K562 (cell line): ENCODE data around the gene TYROBP. TPM values are rescaled to one million over a fixed set of nuclear protein-coding genes. Genes with fewer than 3 reads are reported as not detected.
A peak's percentile ranks its signal among the peaks of the same experiment; 100 is the strongest.
"Not testable (repeated sequence)": the region's sequence is repeated elsewhere in the genome, so short reads cannot be mapped to it uniquely, and the experiment has no call there.

ENCODE experiments used
- ATAC-seq: fragments of 200-7000 bp; cut with Tn5 transposase; 3 replicates; pipeline ENCODE4 v1.9.1; 2020; ENCODE audit warnings: moderate library complexity
- Bru-seq: library from RNA; stranded (reverse); fragments of 400-500 nt; gene quantifications from one replicate; lab custom pipeline; 2021; lab: Mats Ljungman, UMichigan
- BruChase-seq, 2 experiments: library from RNA; stranded (reverse); fragments of 400-500 nt; gene quantifications; one replicate each; lab custom pipeline; 2021; lab: Mats Ljungman, UMichigan
- BruUV-seq: library from RNA; stranded (reverse); fragments of 400-500 nt; replicated peaks from 2 replicates; lab custom pipeline; 2021; lab: Mats Ljungman, UMichigan
- CTCF ChIA-PET: fragments of 300-600 bp; formaldehyde crosslinking; extraction: SDS; loops from one replicate; lab custom pipeline; 2021; ENCODE audit warnings: low intra/inter-chr PET ratio; lab: Yijun Ruan, JAX
- POLR2A ChIA-PET: fragments of 300-600, 350-650 bp; sonication (Branson Sonifier 250); formaldehyde crosslinking; extraction: SDS; loops from one replicate; lab custom pipeline; 2021; ENCODE audit warnings: antibody characterized with exemption, inconsistent platforms; lab: Yijun Ruan, JAX
- DNase-seq, 4 experiments: peaks; one replicate each; pipeline versions ENCODE4 v3.0.0 to v3.0.0-alpha.2; 2011 to 2018; ENCODE audit warnings: low spot score in 3 of 4, mixed read lengths in 3 of 4; ENCODE audit errors: extremely low read depth in 1 of 4
- FAIRE-seq: peaks from 2 replicates; lab custom pipeline; 2011; peaks lifted over from hg19 to GRCh38; lab: Jason Lieb, UNC
- H2AFZ ChIP-seq: 2 replicates; pipeline ENCODE4 v1.6.0; 2011; ENCODE audit warnings: low read depth, low read length, control low read depth, inconsistent platforms
- H3K27ac ChIP-seq: fragments of 200-600 bp; 3 replicates; pipeline ENCODE4 v1.8.0; 2011; ENCODE audit warnings: low read depth, mild to moderate bottlenecking, control low read depth, inconsistent platforms, low read length, moderate library complexity, mixed read lengths; ENCODE audit errors: extremely low read depth
- H3K27me3 ChIP-seq, 2 experiments: fragments of 300-600 bp in 1 of 2; 2 replicates in 1 of 2; 3 replicates in 1 of 2; pipeline versions ENCODE4 v1.6.0 to v1.8.0; 2011; ENCODE audit warnings: inconsistent platforms in 2 of 2, low read length in 2 of 2, mild to moderate bottlenecking in 1 of 2, mixed read lengths in 1 of 2, moderate library complexity in 1 of 2; ENCODE audit not compliant: control insufficient read depth in 2 of 2, insufficient read depth in 2 of 2
- H3K36me3 ChIP-seq: fragments of 300-600 bp; 3 replicates; pipeline ENCODE4 v1.8.0; 2011; ENCODE audit warnings: mild to moderate bottlenecking, low read length, inconsistent platforms; ENCODE audit not compliant: control insufficient read depth, insufficient read depth
- H3K4me1 ChIP-seq, 2 experiments: fragments of 200-600 bp in 1 of 2; replicated peaks in 1 of 2; 2 replicates in 1 of 2; 3 replicates in 1 of 2; pipeline versions ENCODE4 v1.5.1 to v1.8.0; 2011; ENCODE audit warnings: inconsistent platforms in 2 of 2, low read length in 2 of 2, mild to moderate bottlenecking in 1 of 2, mixed read lengths in 1 of 2, moderate library complexity in 1 of 2; ENCODE audit not compliant: control insufficient read depth in 2 of 2, insufficient read depth in 2 of 2
- H3K4me2 ChIP-seq: 2 replicates; pipeline ENCODE4 v1.6.1; 2011; ENCODE audit warnings: low read length, control low read depth, inconsistent platforms, mixed read lengths; ENCODE audit not compliant: insufficient read depth
- H3K4me3 ChIP-seq: fragments of 200-600 bp; sonication (generic), shearing (Covaris generic); 2 replicates; pipeline ENCODE4 v1.5.1; 2016; ENCODE audit warnings: control low read depth, inconsistent platforms
- H3K79me2 ChIP-seq: fragments of 200-600 bp; 3 replicates; pipeline ENCODE4 v1.8.0; 2011; ENCODE audit warnings: low read length, inconsistent platforms; ENCODE audit not compliant: control insufficient read depth, insufficient read depth
- H3K9ac ChIP-seq, 2 experiments: 2 replicates each; pipeline versions ENCODE4 v1.6.0 to v1.6.1; 2011; ENCODE audit warnings: low read depth in 2 of 2, low read length in 2 of 2, control low read depth in 1 of 2, inconsistent platforms in 1 of 2, mild to moderate bottlenecking in 1 of 2, mixed read lengths in 1 of 2; ENCODE audit not compliant: insufficient read depth in 1 of 2
- H3K9me1 ChIP-seq: one replicate; pipeline ENCODE4 v1.6.0; 2011; ENCODE audit warnings: inconsistent platforms, mild to moderate bottlenecking, low read length, moderate library complexity; ENCODE audit not compliant: control insufficient read depth, insufficient read depth
- H3K9me3 ChIP-seq: replicated peaks from 2 replicates; pipeline ENCODE4 v1.5.1; 2011; ENCODE audit warnings: low read depth, low read length, inconsistent platforms; ENCODE audit not compliant: control insufficient read depth, insufficient read depth
- H4K20me1 ChIP-seq: replicated peaks from 2 replicates; pipeline ENCODE4 v1.6.1; 2011; ENCODE audit warnings: low read length, inconsistent platforms, mixed read lengths; ENCODE audit not compliant: control insufficient read depth, insufficient read depth
- C11orf30 ChIP-seq: fragments of 450-650 bp; IDR thresholded peaks from 2 replicates; pipeline ENCODE4 v1.6.1; 2016; ENCODE audit warnings: low read depth, mild to moderate bottlenecking
- SPI1 ChIP-seq: IDR thresholded peaks from 2 replicates; pipeline ENCODE4 v1.6.1; 2011; ENCODE audit warnings: low read depth, low read length, control low read depth, borderline replicate concordance
- ZBTB7A ChIP-seq: IDR thresholded peaks from 2 replicates; pipeline ENCODE4 v1.6.1; 2011; ENCODE audit warnings: low read depth, mild to moderate bottlenecking, low read length, moderate library complexity, borderline replicate concordance; ENCODE audit not compliant: control insufficient read depth
- WGBS: fragments of 100-300 bp; shearing (Covaris generic); methylation state at CpG from one replicate; pipeline ENCODE4 v1.1.6; 2016; ENCODE audit warnings: low coverage, mixed read lengths; ENCODE audit not compliant: insufficient coverage; ENCODE audit errors: missing lambda C conversion rate; 5-methylcytosine and 5-hydroxymethylcytosine counted together
- in situ Hi-C: fragments of 300-500 bp; cut with MboI; formaldehyde crosslinking; loops from 4 replicates; pipeline ENCODE4 v1.15.0; 2018; ENCODE audit warnings: inconsistent platforms, mixed read lengths
- intact Hi-C: fragments of 100-400 bp; cut with micrococcal nuclease; formaldehyde crosslinking; loops from 2 replicates; pipeline ENCODE4 v1.14.2; 2022
- long read RNA-seq, 3 experiments: library from polyadenylated mRNA in 2 of 3; library from RNA in 1 of 3; unstranded in 2 of 3; stranded (forward) in 1 of 3; transcript quantifications; one replicate each; pipeline ENCODE4 v2.0.0, GENCODE V29; 2019 to 2022
- polyA minus RNA-seq, 3 experiments: library from RNA; depleted of rRNA, polyadenylated mRNA; stranded (reverse); fragments of >200 nt; gene quantifications; 2 replicates each; pipeline ENCODE4 v1.2.3, GENCODE V29; 2011
- polyA plus RNA-seq, 8 experiments: library from polyadenylated mRNA; depleted of rRNA in 4 of 8; stranded (reverse) in 5 of 8; unstranded in 3 of 8; fragments of >200 nt; fragmentation: Nextera tagmentation in 2 of 8; fragmentation: Illumina TruSeq in 1 of 8; extraction: Ambion mirVana in 2 of 8; extraction: Trizol in 1 of 8; gene quantifications; 2 replicates each; pipeline versions ENCODE4 v1.2.1 to v1.2.3, GENCODE V29; 2011 to 2014; ENCODE audit warnings: inconsistent platforms in 1 of 8, missing spikeins in 1 of 8
- total RNA-seq, 7 experiments: library from RNA; depleted of rRNA in 6 of 7; stranded (reverse); fragments of >200 nt in 6 of 7; fragmentation: Illumina TruSeq in 2 of 7; extraction: Trizol in 2 of 7; gene quantifications; 2 replicates each; pipeline versions ENCODE4 v1.2.1 to v1.2.3, GENCODE V29; 2011 to 2021; ENCODE audit warnings: low replicate concordance in 1 of 7

TYROBP gene
- total RNA-seq (2011; cell fraction: chromatin; rRNA removed; ENCODE audit: low replicate concordance): not detected in 2 replicates
- 0.83 TPM in 1 of 2 replicates, not detected in the other for total RNA-seq (2011; cell fraction: nucleolus; rRNA removed)
- total RNA-seq (2011; cell fraction: nucleoplasm; rRNA removed): 1.2 TPM in 1 of 2 replicates, not detected in the other
- total RNA-seq (2014; rRNA removed) (0.86 and 2.0 TPM in 2 replicates), total RNA-seq (2014; rRNA removed; fragmentation: Illumina TruSeq; extraction: Trizol) (1.1 and 1.2 TPM in 2 replicates), total RNA-seq (2015; rRNA removed; fragmentation: Illumina TruSeq; extraction: Trizol) (8.2 and 9.8 TPM in 2 replicates), total RNA-seq (2021) (2.7 and 2.9 TPM in 2 replicates), polyA plus RNA-seq (2011; rRNA removed) (2.9 and 11.1 TPM in 2 replicates), polyA plus RNA-seq (2014; fragmentation: Illumina TruSeq; extraction: Trizol) (2.2 and 2.4 TPM in 2 replicates), polyA plus RNA-seq (2014; fragmentation: Nextera tagmentation; extraction: Ambion mirVana) (1 to 10 TPM in 1 of 2 experiments, under 1 TPM in 1; 0.72 to 1.6 TPM), polyA plus RNA-seq (2014; rRNA removed) (3.4 and 8.1 TPM in 2 replicates), polyA minus RNA-seq (2011; rRNA and poly(A)+ RNA removed) (0.87 and 2.1 TPM in 2 replicates), Bru-seq, nascent RNA (percentile 40 among the genes with signal in this experiment), BruChase-seq, experiment 1, labeled RNA remaining after a 2-hour chase (percentile 34 among the genes with signal in this experiment), BruChase-seq, experiment 2, labeled RNA remaining after a 6-hour chase (percentile 27 among the genes with signal in this experiment)
- polyA plus RNA-seq (2011; cell fraction: cytosol; rRNA removed): 9.4 and 12.1 TPM in 2 replicates
- 1.6 and 7.6 TPM in 2 replicates for polyA plus RNA-seq (2011; cell fraction: nucleus; rRNA removed)
- 14.6 and 22.6 TPM in 2 replicates for polyA plus RNA-seq (2012)
- polyA minus RNA-seq (2011; cell fraction: cytosol; rRNA and poly(A)+ RNA removed): 6.5 TPM in 1 of 2 replicates, not detected in the other
- 1.6 TPM in 1 of 2 replicates, not detected in the other for polyA minus RNA-seq (2011; cell fraction: nucleus; rRNA and poly(A)+ RNA removed)
- long read RNA-seq, experiment 1, partial matches to known transcripts: 0 of 1 reads
- long read RNA-seq, experiment 1, other reads (novel, unspliced or antisense): 0 of 1 reads
- long read RNA-seq, experiment 2, partial matches to known transcripts: 0 of 3 reads
- long read RNA-seq, experiment 2, other reads (novel, unspliced or antisense): 1 of 3 reads
- long read RNA-seq, experiment 3: 0 reads

DNA sequence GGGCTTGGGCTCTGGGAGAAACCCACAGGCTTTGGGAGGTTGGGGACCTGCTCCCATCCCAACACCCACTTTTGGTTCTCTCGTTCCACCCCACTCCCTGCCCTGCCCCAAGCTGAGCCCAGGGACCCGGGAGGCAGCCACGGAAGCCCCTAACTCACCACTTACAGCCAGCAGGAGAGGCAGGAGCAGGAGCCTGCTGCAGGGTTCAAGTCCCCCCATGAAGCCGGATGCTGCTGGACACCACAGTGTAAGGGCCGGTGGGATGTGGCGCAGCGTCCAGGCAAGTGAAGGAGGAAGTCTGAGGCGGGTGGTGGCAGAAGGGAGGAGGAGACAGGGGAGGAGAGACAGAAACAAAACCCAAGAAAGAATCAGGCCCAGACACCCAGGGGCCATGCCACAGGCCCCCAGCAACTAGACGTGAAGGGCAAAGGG lies at the start of gene TYROBP:
Gene TYROBP, minus strand, starts transcription at position 286 of the 432 bp plus-strand sequence. Its CDS starts 67 bp downstream, at position 219.
- H3K27ac ChIP-seq: peak within 1 kb of the TSS; percentile 33
- no peak within 1 kb of the TSS for H3K4me3 ChIP-seq
- no peaks in the 10 kb centered on the region for H4K20me1 ChIP-seq
- ChIA-PET CTCF (no interaction called here), POLR2A (interaction anchor here (1.0 kb wide), 1 partner anchor 13 kb away, joined by 3 read pairs; no protein-coding TSS in a partner anchor)
- H2AFZ ChIP-seq: peak within 1 kb of the TSS; percentile 83
- DNase-seq (no peak), FAIRE-seq (no peak), ATAC-seq (no peak)
- no peaks in the 10 kb centered on the region for H3K9me3 ChIP-seq
- H3K4me1 ChIP-seq: peaks cover 36 to 42% of the 10 kb centered on the region in 2 experiments
- H3K4me2 ChIP-seq: peak within 1 kb of the TSS; percentile 45
- in situ Hi-C loops: no loop called here
- intact Hi-C loops: no loop called here
- no TSS peak for BruUV-seq
- WGBS: 61% methylated on average over 6 of the region's 9 CpGs
- H3K79me2 ChIP-seq: no peaks in the 10 kb centered on the region
- H3K9ac ChIP-seq: peak within 1 kb of the TSS; percentile 10 to 85; a peak in 3 of 4 replicates
- H3K9me1 ChIP-seq: no peaks in the 10 kb centered on the region
- TF ChIP-seq SPI1: peak; percentile 20; the same call in 1 of the 2 replicates
- TF ChIP-seq C11orf30: no peak
- peak; percentile 28; the same call in 1 of the 2 replicates for TF ChIP-seq ZBTB7A
- no peaks in the 10 kb centered on the region for H3K36me3 ChIP-seq
- no peaks in the 10 kb centered on the region for H3K27me3 ChIP-seq

GRCh38 chr19:35957411-35957810 lies 49.3 kb upstream of the TYROBP start:
- H4K20me1 ChIP-seq, H3K9ac ChIP-seq, H3K36me3 ChIP-seq, H3K9me1 ChIP-seq, H3K4me2 ChIP-seq, FAIRE-seq, BruUV-seq, DNase-seq, H3K9me3 ChIP-seq, H3K4me3 ChIP-seq, intact Hi-C loops, in situ Hi-C loops, H2AFZ ChIP-seq, H3K79me2 ChIP-seq, H3K27ac ChIP-seq, ATAC-seq, CTCF ChIA-PET: not testable (repeated sequence)
- peaks cover 41 to 57% of the 10 kb centered on the region in 2 experiments; a peak in 3 of 5 replicates for H3K27me3 ChIP-seq
- H3K4me1 ChIP-seq: peaks cover 0 to 14% of the 10 kb centered on the region in 2 experiments; a peak in 2 of 5 replicates
- POLR2A ChIA-PET: interaction anchor here (0.6 to 1.2 kb wide), 4 partner anchors 14 to 268 kb away, joined by 3 to 4 read pairs (median 3); no protein-coding TSS in a partner anchor
- WGBS: 14% methylated on average over 8 of the region's 8 CpGs
